Fibroblast of skin of right biceps (primary cell): ENCODE results near the gene OR7C2.
"Not testable (repeated sequence)": the region's sequence is repeated elsewhere in the genome, so short reads cannot be mapped to it uniquely, and the experiment has no call there.

Experiments
- DNase-seq: peaks from one replicate; pipeline ENCODE4 v3.0.0-alpha.2; 2013

Gene OR7C2

DNA sequence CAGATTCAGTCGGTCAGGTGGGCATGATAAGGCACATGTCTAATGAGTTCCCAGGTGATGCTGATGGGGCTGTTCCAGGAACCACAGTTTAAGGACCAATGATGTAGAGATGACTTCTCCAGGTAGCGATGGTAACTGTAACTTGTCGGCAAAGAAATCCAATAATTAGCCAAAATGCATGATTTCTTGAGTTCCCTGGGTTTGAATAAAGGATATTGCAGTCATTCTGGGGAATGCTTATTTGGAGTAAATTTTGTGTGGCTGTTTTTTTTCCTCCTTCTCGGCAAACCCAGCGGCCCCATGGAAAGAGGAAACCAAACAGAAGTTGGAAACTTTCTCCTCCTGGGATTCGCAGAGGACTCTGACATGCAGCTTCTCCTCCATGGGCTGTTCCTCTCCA, at the start of gene OR7C2:
OR7C2 (plus strand) TSS at position 301 of the 400 bp plus-strand sequence; CDS start at position 301, 0 bp downstream.
- DNase-seq = no peak

GRCh38 chr19:14901675-14902260, 39.5 kb upstream of the OR7C2 start:
- no peak for DNase-seq

DNA sequence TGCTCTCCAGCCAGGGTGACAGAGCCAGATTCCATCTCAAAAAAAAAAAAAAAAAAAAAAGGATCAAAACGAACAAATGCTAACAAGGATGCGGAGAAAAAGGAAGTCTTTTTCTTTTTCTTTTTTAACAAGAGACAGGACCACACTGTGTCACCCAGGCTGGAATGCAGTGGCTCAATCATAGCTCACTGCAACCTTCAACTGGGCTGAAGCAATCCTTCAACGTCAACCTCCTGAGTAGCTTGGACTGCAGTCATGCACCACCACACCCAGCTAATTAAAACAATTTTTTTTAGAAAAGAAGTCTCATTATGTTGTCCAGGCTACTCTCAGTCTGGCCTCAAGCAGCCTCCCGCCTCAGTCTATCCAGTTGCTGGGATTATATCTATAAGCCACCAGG, 34.6 kb upstream of the OR7C2 start:
- no peak for DNase-seq

GRCh38 chr19:14915116-14915515, 26.2 kb upstream of the OR7C2 start:
- DNase-seq = no peak

- no peak for DNase-seq
These were observed 24.4 kb upstream of the OR7C2 start for GRCh38 chr19:14916848-14917247.

GRCh38 chr19:14933506-14933905, 7.8 kb upstream of the OR7C2 start:
- DNase-seq = no peak

- DNase-seq = no peak
These were observed 1.0 kb upstream of the OR7C2 start for GRCh38 chr19:14940266-14940665.

GRCh38 chr19:14943601-14944000, 2.3 kb downstream of the OR7C2 start:
- no peak for DNase-seq

DNA sequence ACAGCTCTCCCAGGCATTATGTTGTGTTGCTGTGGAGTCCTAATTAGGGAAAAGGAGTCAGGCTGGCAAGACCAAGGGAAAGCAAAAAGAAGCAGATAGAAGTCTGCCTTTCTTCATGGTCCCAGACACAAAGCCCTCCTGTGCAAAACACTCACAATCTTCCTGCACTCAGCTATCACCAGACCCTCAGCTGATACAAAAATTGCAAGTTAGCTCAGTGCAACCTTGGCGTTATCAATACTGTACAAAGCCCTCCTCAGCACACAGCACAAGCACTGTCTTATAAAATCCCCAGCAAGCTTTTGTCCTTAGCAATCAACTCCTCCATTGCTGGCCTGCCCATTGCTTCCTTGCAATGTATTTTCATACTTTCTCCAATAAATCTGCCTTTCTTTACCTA, 3.2 kb downstream of the OR7C2 start:
- DNase-seq = no peak

DNA sequence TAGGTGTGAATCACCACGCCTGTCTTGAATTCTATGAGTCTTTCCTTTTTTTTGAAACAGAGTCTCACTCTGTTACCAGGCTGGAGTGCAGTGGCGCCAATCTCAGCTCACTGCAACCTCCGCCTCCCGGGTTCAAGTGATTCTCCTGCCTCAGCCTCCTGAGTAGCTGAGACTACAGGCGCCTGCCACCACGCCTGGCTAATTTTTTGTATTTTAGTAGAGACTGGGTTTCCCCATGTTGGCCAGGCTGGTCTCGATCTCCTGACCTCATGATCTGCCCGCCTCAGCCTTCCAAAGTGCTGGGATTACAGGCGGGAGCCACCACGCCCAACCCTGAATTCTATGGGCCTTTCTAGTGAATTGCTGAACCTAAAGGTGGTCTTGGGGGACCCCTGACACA, 8.1 kb downstream of the OR7C2 start:
- DNase-seq = not testable (repeated sequence)

DNA sequence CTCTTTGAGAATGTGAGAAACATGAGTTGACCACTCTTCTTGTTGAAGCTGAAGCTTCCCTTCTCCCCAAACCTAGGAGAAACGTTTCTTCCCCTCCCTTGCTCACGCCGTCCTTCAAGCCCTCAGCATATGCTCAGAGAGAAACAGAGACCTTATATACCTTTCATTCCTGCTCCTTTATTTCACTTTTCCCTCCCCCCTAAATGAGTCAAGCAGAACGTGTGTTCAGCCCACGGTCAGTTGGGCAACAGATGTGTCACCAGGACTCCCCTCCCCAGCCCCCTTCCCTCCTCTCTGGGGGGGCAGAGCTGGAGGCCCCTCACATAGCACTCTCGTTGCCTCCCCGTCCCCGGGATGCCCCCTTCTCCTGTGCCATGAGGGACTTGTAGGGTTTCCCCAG, 8.6 kb downstream of the OR7C2 start:
- no peak for DNase-seq

GRCh38 chr19:14950421-14950820, 9.1 kb downstream of the OR7C2 start:
- no peak for DNase-seq

DNA sequence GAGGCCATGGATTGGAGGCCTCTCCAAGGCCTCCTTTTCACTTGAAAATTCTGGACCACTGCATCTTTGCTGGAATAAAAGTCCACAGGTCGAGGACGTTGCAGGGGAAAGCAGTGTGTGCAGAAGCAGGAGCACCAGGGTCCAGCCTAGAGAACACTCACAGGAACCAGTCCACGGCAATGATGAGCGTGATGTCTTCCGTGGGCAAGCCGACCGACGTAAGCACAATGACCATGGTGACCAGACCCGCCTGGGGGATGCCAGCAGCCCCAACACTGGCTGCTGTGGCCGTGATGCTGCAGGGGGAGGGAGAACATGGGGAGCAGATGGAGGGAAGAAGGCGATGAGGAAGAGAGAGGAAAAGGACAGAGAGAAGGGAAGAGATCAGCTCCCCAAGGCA, 11.5 kb downstream of the OR7C2 start:
- DNase-seq = no peak

- no peak for DNase-seq
These were observed 12.9 kb downstream of the OR7C2 start for GRCh38 chr19:14954071-14954655.

DNA sequence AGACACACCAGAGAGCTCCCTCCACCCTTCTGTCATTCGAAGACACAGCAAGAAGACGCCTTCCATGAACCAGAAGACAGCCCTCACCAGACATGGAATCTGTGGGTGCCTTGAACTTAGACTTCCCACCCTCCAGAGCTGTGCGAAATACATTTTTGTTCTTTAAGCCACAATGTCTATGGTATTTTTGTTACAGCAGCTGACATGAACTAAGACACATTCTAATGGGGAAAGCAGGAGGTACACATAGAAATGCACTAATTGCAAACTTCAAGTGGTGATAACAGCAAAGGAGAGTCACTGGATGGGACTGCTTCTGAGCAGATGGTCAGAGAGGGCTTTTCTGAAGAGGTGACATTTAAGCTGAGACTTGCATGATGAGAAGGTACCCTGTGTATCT, 16.2 kb downstream of the OR7C2 start:
- no peak for DNase-seq

DNA sequence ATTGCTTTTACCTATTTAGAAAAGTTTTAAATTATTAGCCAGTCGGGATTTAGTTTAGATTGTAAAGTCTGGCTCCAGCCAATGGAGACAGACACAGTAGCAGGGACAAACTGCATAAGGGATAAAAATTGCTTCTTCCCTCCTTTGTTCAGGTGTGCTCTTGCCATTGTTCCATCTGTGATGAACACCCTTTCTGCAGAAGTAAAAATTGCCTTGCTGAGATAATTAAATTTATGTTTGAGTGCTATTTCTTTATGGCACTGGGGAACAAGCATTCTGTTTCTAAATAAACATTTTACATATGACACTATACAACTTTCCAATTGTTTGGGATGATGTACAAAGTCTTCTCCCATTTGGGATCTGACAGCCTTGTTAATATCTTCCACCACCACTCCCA, 18.0 kb downstream of the OR7C2 start:
- no peak for DNase-seq

DNA sequence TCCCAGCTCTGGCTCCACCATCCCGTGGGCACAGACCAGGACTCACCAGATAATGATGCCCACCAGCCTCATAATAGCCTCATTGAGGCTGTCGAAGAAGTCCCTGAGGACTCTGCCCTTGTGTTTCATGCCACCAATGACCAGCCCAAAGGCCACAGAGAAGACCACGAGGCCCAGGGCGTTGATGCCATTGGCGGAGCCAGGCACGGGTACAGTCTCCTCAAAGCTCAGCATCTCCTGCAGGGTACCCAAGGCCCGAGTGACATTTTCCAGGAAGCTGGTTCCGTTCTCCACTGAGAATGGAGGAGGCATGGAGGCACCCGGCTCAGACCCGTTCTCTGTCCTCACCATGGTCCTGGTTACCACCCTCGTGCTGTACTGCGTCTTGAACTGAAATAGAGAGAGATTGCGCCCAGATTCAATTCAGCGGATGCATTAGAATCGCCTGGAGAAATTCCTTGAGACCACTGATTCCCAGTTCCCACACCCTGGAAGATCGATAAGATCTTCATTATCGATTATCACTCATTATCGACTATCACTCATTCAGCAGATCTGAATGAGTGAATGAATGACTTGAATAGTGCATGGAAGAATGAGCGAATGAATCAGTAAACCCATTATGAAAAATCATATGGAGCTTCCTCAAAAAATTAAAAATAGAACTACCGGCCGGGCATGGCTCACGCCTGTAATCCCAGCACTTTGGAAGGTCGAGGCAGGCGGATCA, 20.8 kb downstream of the OR7C2 start:
- no peak for DNase-seq

- DNase-seq = no peak
These were observed 27.0 kb downstream of the OR7C2 start for GRCh38 chr19:14968247-14968646.

DNA sequence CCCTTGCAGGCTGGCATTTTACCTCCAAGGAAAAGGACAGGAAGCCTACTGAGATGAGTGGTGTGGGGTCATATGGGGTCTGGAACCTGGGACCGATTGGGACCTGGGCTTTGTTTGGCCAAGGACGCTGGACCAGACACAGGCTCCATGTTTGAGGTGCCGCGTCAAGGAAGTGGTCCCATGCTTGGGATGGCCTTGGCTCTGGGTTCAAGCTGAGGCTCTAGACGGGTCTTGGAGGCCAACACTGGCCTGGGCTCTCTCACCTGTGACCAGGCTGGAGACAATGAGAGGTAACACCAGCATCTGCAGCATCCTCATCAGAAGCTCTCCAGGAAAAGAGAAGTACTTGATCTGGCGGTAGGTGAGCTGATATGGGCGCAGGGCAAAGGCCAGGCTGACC, 30.2 kb downstream of the OR7C2 start:
- DNase-seq = no peak

- DNase-seq = no peak
These were observed 31.4 kb downstream of the OR7C2 start for GRCh38 chr19:14972676-14973075.

GRCh38 chr19:14974488-14974887, 33.2 kb downstream of the OR7C2 start:
- no peak for DNase-seq

GRCh38 chr19:14977128-14977527, 35.8 kb downstream of the OR7C2 start:
- no peak for DNase-seq

DNA sequence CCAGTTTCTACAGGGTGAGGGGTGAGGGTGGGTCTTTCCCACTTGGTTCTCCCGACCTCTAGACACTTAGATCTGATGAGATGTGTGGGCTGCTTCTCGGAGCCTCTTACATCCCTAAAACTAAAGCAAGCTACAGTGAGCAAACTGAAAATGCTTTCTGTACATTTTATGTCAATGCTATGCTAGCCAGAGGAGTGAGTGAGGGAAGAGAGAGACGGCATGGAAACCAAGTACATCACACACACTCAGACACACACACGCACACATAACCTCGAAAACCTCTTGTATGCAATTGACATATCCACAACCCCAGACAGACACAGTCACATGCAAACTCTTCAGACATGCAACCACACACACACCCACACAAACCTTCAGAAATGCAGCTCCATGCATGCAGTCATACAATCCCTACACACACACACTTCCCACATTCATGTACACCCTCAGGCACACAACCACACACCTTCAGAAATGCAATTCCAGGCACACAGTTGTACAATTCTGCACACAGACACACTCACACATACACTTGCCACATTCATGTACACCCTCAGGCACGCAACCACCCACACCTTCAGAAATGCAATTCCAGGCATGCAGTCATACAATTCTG, 37.0 kb downstream of the OR7C2 start:
- no peak for DNase-seq
